Left colon (tissue), 2 donors: ENCODE data around the gene MAP3K6. TPM values are rescaled to one million over a fixed set of nuclear protein-coding genes. Genes with fewer than 3 reads are reported as not detected.
"Not testable (repeated sequence)": the region's sequence is repeated elsewhere in the genome, so short reads cannot be mapped to it uniquely, and the experiment has no call there.

ENCODE experiments used
- ATAC-seq: fragments of 200-7000 bp; cut with Tn5 transposase; one replicate; pipeline ENCODE4 v1.9.1; 2020; ENCODE audit warnings: mild to moderate bottlenecking, moderate library complexity
- DNase-seq, 2 donors: peaks; one replicate each; pipeline ENCODE4 v3.0.0-alpha.2; 2020
- intact Hi-C, 2 donors: fragments of 100-400 bp; cut with DNase I in 1 of 2; cut with micrococcal nuclease in 1 of 2; formaldehyde crosslinking; loops; one replicate each; pipeline versions ENCODE4 v1.11.2 to v1.14.0; 2022; cut with DNase I, micrococcal nuclease
- total RNA-seq, 2 donors: library from RNA; stranded (reverse); fragmentation: NEBNext Ultra II Directional; extraction: Animal tissue kit (Norgen Biotek cat#: 25700); gene quantifications; one replicate each; pipeline ENCODE4 v1.2.1, GENCODE V29; 2021
- donor health status: DM: no; HTN: no; CAD: no.
- donor health status: DM: yes; HTN: yes; CAD: no.

The MAP3K6 gene
- total RNA-seq, 2 donors from 2014 or later = 14.6 to 34.9 TPM

- intact Hi-C loops = loop anchor here (5.0 to 10.0 kb wide), 2 partner anchors 203 to 205 kb away; partner anchors contain the start of gene AHDC1 (in 2 of the 2)
- no peak for DNase-seq
Measured at GRCh38 chr1:27399251-27400025, 32.7 kb upstream of the MAP3K6 start.

GRCh38 chr1:27398405-27399149 is 31.8 kb upstream of the MAP3K6 start:
- DNase-seq (no peak), ATAC-seq (peak; percentile 13)
- intact Hi-C loops = loop anchor here in 1 of 2 donors (10.0 kb wide), 1 partner anchor 206 kb away; the partner anchor contains the start of gene AHDC1

More at GRCh38 chr1:27399251-27400025, 32.7 kb upstream of the MAP3K6 start:
- ATAC-seq = no peak

- no peak for DNase-seq
Measured at GRCh38 chr1:27397749-27398148, 31.0 kb upstream of the MAP3K6 start.

GRCh38 chr1:27397110-27397509 is 30.3 kb upstream of the MAP3K6 start:
- intact Hi-C loops = loop anchor here in 1 of 2 donors (10.0 kb wide), 1 partner anchor 208 kb away; the partner anchor contains the start of gene AHDC1
- ATAC-seq = no peak
- DNase-seq = no peak

More at GRCh38 chr1:27397749-27398148, 31.0 kb upstream of the MAP3K6 start:
- intact Hi-C loops = loop anchor here in 1 of 2 donors (10.0 kb wide), 1 partner anchor 207 kb away; the partner anchor contains the start of gene AHDC1
- no peak for ATAC-seq

DNA sequence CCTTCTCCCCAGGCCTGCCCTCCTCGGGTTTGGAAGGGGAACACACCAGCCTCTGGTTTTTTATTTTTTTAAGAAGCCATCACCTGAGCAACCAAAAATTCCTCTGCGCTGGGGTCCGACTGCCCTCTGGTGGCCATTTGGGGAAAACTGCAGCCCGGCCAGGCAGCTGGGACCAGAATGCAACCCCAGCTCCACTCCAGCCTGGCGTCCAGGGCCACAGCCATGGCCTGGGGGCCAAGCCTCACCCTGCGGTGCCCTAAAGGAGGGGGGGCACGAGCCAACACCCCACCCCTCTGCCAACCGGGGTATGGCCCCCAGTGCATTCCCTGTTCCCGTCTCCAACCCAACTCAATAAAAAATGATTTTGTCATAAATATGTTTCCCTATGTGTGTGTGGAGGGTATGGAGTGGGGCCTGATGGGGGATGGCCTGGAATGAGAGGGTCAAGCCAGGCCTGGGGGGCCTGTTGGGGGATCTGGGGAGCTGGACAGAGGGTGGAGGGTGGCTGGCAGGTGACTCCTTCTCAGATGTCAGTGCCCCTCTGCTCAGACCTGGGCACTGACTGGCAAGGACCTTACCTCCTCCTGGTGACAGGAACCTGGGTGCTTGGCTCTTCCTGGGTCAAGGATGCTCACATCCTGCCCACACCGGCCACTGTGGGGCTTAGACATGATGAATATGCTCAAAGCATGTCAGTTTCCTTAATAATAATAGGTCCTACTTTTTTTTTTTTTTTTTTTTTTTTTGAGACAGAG is 28.9 kb upstream of the MAP3K6 start:
- peak; percentile 60 to 71 for DNase-seq
- intact Hi-C loops = loop anchor here in 1 of 2 donors (10.0 kb wide), 1 partner anchor 209 kb away; the partner anchor contains the start of gene AHDC1
- peak; percentile 34 for ATAC-seq

- ATAC-seq (no peak), DNase-seq (no peak)
- intact Hi-C loops = loop anchor here (5.0 to 10.0 kb wide), 3 partner anchors 93 to 212 kb away; partner anchors contain the start of gene AHDC1 (in 1 of the 2)
Measured at GRCh38 chr1:27394925-27395324, 28.2 kb upstream of the MAP3K6 start.

GRCh38 chr1:27394282-27394658 is 27.5 kb upstream of the MAP3K6 start:
- no peak for ATAC-seq
- no peak for DNase-seq
- intact Hi-C loops = loop anchor here (5.0 to 10.0 kb wide), 3 partner anchors 92 to 213 kb away; partner anchors contain the start of gene AHDC1 (in 1 of the 2)

DNA sequence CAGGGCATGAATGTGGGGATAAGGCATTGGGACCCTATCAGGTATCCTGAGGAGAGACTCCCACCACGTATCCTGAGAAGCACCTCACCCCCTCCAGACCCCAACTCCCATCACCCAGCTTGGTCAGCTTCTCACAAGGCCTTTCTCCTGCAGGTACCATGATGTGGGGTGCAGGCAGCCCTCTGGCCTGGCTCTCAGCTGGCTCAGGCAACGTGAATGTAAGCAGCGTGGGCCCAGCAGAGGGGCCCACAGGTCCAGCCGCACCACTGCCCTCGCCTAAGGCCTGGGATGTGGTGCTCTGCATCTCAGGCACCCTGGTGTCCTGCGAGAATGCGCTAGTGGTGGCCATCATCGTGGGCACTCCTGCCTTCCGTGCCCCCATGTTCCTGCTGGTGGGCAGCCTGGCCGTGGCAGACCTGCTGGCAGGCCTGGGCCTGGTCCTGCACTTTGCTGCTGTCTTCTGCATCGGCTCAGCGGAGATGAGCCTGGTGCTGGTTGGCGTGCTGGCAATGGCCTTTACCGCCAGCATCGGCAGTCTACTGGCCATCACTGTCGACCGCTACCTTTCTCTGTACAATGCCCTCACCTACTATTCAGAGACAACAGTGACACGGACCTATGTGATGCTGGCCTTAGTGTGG is 27.0 kb upstream of the MAP3K6 start:
- intact Hi-C loops = loop anchor here (5.0 to 10.0 kb wide), 3 partner anchors 91 to 214 kb away; partner anchors contain the start of gene AHDC1 (in 1 of the 2)
- ATAC-seq (no peak), DNase-seq (no peak)

DNA sequence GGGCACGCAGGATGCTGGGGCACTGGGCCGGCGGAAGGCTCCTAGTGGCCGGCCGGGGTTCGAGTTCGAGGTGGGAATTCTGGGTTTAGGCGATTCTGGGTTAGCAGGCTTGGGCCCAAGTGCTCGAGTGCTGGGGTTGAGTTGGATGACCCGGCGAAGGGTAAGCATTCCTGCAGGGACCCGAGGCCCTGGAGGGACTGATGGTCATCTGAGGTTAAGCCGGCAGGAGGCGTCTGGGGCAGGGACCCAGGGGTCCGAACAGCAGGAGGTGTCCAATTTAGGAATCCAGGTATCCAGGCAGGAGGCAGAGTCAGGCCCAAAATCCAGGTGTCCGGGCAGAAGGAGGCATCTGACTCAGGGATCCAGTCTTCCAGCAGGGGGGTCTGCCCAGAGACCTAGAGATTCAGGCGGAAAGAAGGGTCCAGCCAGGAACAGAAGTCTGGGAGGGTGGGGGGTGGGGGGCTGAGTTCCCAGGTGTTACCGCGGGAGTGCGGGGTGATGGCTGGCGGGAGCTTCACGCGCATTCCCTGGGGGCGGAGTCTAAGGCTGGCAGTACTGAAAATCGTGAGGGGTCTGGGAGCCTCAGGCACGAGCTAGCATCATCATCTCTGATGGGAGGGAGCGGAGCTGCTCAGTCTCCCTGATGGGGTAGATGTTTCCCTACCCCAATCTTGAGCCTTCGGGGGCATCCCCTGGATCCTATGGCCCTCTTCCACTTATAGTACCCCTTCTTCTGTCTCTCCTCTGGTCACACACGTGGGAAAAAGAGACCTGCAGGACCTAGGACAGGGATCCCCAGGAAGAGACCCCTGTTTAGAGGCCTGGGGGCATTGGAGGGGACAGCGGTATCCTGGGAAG is 26.2 kb upstream of the MAP3K6 start:
- ATAC-seq = no peak
- intact Hi-C loops = loop anchor here (5.0 to 10.0 kb wide), 3 partner anchors 91 to 214 kb away; partner anchors contain the start of gene AHDC1 (in 1 of the 2)

DNA sequence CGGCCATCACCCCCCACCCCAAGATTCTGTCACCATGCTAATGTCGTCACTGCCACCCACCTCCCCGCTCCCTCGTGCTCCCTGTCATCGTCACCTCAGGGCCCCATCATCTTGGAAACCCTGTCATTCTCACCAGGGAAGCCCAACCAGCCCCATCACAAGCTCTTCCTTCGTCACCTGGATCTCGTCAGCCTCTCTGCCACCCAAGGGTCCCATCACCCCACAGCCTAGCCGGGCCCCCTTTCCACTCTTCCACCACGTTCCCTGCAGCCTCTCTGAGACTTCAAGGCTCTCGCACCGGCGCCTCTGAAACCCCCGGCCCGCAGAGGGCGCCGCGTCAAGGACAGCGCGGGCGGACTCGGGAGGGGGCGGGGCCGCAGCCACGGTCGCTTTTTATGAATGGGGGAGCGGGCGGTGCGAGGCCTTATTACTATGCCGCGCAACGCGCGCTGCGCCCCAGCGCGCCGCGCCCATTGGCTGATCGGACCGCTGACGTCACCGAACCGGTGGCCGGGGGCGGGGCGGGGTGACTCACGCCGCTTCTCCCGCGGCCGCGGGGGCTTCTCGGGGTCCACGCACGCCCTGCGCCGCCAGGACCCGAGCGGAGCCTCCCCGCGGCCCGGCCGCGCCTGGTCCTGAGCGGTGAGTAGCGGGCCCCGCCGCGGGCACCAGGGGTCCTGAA is 25.5 kb upstream of the MAP3K6 start, which contains the start of gene GPR3:
TSS of gene GPR3 (plus strand) at position 527 of the 682 bp plus-strand sequence. CDS start 1,177 bp downstream, outside the sequence.
- peak; percentile 89 to 94 for DNase-seq
- peak; percentile 92 for ATAC-seq
- intact Hi-C loops = loop anchor here (5.0 to 10.0 kb wide), 3 partner anchors 90 to 215 kb away; partner anchors contain the start of gene AHDC1 (in 1 of the 2)

More for the DNA sequence above, 26.2 kb upstream of the MAP3K6 start:
- DNase-seq = no peak

GRCh38 chr1:27391511-27392095 is 24.8 kb upstream of the MAP3K6 start:
- ATAC-seq (peak; percentile 31), DNase-seq (peak; percentile 40 to 64)
- intact Hi-C loops = loop anchor here (5.0 to 10.0 kb wide), 3 partner anchors 89 to 216 kb away; partner anchors contain the start of gene AHDC1 (in 1 of the 2)

GRCh38 chr1:27388337-27389005 is 21.7 kb upstream of the MAP3K6 start:
- DNase-seq = peak; percentile 67 to 86
- ATAC-seq = peak; percentile 37
- intact Hi-C loops = loop anchor here in 1 of 2 donors (5.0 to 10.0 kb wide), 2 partner anchors 54 to 86 kb away; no protein-coding TSS in a partner anchor

GRCh38 chr1:27384797-27385196 is 18.0 kb upstream of the MAP3K6 start:
- not testable (repeated sequence) for DNase-seq, ATAC-seq
- intact Hi-C loops = loop anchor here in 1 of 2 donors (5.0 to 10.0 kb wide), 2 partner anchors 50 to 82 kb away; no protein-coding TSS in a partner anchor

DNA sequence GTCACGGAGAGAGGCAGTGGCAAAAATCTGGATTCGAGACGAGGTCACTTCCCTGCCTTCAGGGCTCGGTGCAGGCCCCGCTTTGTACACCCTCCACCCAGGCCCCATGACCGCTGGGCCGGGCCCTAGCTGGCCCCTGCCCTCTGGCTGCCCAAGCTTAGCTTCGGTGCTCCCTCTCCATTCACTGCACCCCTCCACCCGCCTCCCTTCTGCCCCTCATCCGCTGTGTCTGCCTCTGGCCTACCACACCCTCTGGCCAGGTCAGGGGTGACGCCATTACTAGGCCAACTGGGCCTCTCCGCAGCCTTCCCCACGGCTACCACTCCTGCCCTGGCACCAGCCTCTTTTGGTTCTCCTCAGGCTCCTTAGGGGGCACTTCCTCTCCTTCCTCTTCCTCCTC is 16.9 kb upstream of the MAP3K6 start:
- DNase-seq = no peak
- intact Hi-C loops = loop anchor here in 1 of 2 donors (10.0 kb wide), 1 partner anchor 49 kb away; no protein-coding TSS in a partner anchor
- no peak for ATAC-seq
